Tibial nerve (tissue), 4 donors: ENCODE data around the gene SCAPER.

ENCODE experiments used
- EP300 ChIP-seq, 2 donors: sonication (generic); formaldehyde crosslinking; IDR thresholded peaks; one replicate each; pipeline ENCODE4 v1.6.1; 2017; ENCODE audit warnings: antibody characterized with exemption in 2 of 2, mild to moderate bottlenecking in 1 of 2
- POLR2A ChIP-seq, 2 donors: fragments of 450-650 bp; IDR thresholded peaks; one replicate each; pipeline ENCODE4 v1.6.1; 2017; ENCODE audit warnings: antibody characterized with exemption in 2 of 2, mild to moderate bottlenecking in 2 of 2, moderate library complexity in 2 of 2
- TF ChIP-seq, protein P1 (sequence below), 5 experiments: fragments of 200-600 bp in 3 of 5; fragments of 450-650 bp in 2 of 5; sonication (generic) in 3 of 5; IDR thresholded peaks; one replicate each; pipeline ENCODE4 v1.5.1; 2016 to 2019; ENCODE audit warnings: antibody characterized with exemption in 5 of 5, mild to moderate bottlenecking in 3 of 5, moderate library complexity in 2 of 5

DNA sequence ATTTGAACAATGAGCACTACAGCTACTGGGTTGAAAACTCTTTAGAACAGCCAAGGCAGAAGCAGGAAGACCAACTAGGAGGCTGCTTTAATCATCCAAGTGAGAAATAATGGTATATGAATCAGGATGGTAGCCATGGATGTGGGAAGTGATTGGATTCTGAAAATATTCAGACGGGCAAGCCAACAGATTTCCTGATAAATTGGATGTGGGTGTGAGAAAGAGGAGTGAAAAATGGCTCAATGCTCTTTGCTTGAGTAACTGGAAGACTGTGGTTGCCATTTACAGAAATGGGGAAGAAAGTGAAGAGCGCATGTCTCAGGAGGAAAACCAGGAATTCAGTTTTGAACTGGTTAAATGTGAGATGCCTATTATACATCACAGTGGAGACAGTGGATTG is 518.2 kb downstream of the SCAPER start:
- TF ChIP-seq, protein P1, sequence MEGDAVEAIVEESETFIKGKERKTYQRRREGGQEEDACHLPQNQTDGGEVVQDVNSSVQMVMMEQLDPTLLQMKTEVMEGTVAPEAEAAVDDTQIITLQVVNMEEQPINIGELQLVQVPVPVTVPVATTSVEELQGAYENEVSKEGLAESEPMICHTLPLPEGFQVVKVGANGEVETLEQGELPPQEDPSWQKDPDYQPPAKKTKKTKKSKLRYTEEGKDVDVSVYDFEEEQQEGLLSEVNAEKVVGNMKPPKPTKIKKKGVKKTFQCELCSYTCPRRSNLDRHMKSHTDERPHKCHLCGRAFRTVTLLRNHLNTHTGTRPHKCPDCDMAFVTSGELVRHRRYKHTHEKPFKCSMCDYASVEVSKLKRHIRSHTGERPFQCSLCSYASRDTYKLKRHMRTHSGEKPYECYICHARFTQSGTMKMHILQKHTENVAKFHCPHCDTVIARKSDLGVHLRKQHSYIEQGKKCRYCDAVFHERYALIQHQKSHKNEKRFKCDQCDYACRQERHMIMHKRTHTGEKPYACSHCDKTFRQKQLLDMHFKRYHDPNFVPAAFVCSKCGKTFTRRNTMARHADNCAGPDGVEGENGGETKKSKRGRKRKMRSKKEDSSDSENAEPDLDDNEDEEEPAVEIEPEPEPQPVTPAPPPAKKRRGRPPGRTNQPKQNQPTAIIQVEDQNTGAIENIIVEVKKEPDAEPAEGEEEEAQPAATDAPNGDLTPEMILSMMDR (IDR thresholded peaks at IDR 0.05): no peak
- TF ChIP-seq POLR2A (IDR thresholded peaks at IDR 0.05) (no peak), EP300 (IDR thresholded peaks at IDR 0.05) (no peak)
